Esophagus muscularis mucosa (tissue), 4 donors: Measurements from ENCODE around the gene CAPN11. TPM values are rescaled to one million over a fixed set of nuclear protein-coding genes. Genes with fewer than 3 reads are reported as not detected.

ENCODE experiments used
- DNase-seq: peaks from one replicate; pipeline ENCODE4 v3.0.0-alpha.2; 2017; ENCODE audit errors: extremely low spot score
- H3K27ac ChIP-seq, 4 donors: fragments of 200-600 bp; sonication (generic); replicated peaks in 1 of 4; 1 replicate in 3 of 4; 2 replicates in 1 of 4; pipeline ENCODE4 v1.5.1; 2016 to 2019; ENCODE audit warnings: mild to moderate bottlenecking in 1 of 4
- H3K27me3 ChIP-seq, 4 donors: fragments of 200-600 bp; sonication (generic); one replicate each; pipeline versions ENCODE4 v1.5.1 to v1.6.0; 2016 to 2019
- H3K36me3 ChIP-seq, 4 donors: fragments of 200-600 bp; sonication (generic); one replicate each; pipeline ENCODE4 v1.5.1; 2016 to 2019
- H3K4me1 ChIP-seq, 4 donors: fragments of 200-600 bp; sonication (generic); one replicate each; pipeline ENCODE4 v1.5.1; 2016 to 2019
- H3K4me3 ChIP-seq, 4 donors: fragments of 200-600 bp; sonication (generic); 1 replicate in 2 of 4; 2 replicates in 2 of 4; pipeline ENCODE4 v1.5.1; 2016 to 2019; ENCODE audit warnings: mild to moderate bottlenecking in 4 of 4, moderate library complexity in 1 of 4
- H3K9me3 ChIP-seq, 4 donors: fragments of 200-600 bp; sonication (generic); 1 replicate in 3 of 4; 2 replicates in 1 of 4; pipeline ENCODE4 v1.5.1; 2016 to 2019
- EP300 ChIP-seq: sonication (generic); formaldehyde crosslinking; IDR thresholded peaks from one replicate; pipeline ENCODE4 v1.6.1; 2017; ENCODE audit warnings: antibody characterized with exemption
- POLR2A ChIP-seq: fragments of 450-650 bp; IDR thresholded peaks from one replicate; pipeline ENCODE4 v1.6.1; 2017; ENCODE audit warnings: antibody characterized with exemption, moderate library complexity, mild to moderate bottlenecking, low read depth
- POLR2AphosphoS5 ChIP-seq, 2 donors: sonication (generic); formaldehyde crosslinking; IDR thresholded peaks; one replicate each; pipeline ENCODE4 v1.6.1; 2017; ENCODE audit warnings: antibody characterized with exemption in 2 of 2
- WGBS: methylation state at CpG from one replicate; pipeline ENCODE4 v1.1.5; 2018; 5-methylcytosine and 5-hydroxymethylcytosine counted together
- intact Hi-C: fragments of 100-400 bp; cut with DNase I; formaldehyde crosslinking; loops from one replicate; pipeline ENCODE4 v1.15.1; 2023
- total RNA-seq, 4 donors: library from RNA; depleted of rRNA; stranded (reverse); fragments of >200 nt; gene quantifications; one replicate each; pipeline versions ENCODE4 v1.1.0 to v1.2.1, GENCODE V29; 2016
- TF ChIP-seq, protein P1 (sequence below), 3 experiments: fragments of 200-600 bp in 2 of 3; fragments of 450-650 bp in 1 of 3; sonication (generic) in 2 of 3; IDR thresholded peaks; one replicate each; pipeline ENCODE4 v1.5.1; 2017 to 2019; ENCODE audit warnings: antibody characterized with exemption in 3 of 3, mild to moderate bottlenecking in 2 of 3, moderate library complexity in 1 of 3

Gene CAPN11
- total RNA-seq, 4 donors from 2014 or later = 0.39 to 0.83 (median 0.50) TPM; not detected in 1

DNA sequence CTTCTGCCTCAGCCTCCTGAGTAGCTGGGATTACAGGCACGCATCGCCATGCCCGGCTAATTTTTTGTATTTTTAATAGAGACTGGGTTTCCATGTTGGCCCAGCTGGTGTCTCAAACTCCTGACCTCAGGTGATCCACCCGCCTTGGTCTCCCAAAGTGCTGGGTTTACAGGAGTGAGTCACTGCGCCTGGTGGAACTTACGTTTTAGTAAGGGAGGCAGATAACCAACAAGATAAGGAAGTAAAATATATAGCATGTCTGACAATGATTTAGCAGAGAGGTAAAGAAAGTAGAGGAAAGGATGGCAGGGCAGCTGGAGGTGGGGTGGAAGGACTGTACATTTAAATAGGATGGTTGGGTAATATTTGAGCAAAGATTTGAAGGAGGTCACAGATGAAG is 45.3 kb downstream of the CAPN11 start:
- intact Hi-C loops = no loop called here
- no peak for DNase-seq
- peaks cover 0 to 18% (median 3%) of the 10 kb centered on the region in 4 donors for H3K4me1 ChIP-seq
- 90% methylated on average over 6 of the region's 6 CpGs for WGBS
- H3K4me3 ChIP-seq = no peak overlapping the region
- H3K27ac ChIP-seq = no peak overlapping the region
- no peaks in the 10 kb centered on the region for H3K36me3 ChIP-seq
- TF ChIP-seq, protein P1, sequence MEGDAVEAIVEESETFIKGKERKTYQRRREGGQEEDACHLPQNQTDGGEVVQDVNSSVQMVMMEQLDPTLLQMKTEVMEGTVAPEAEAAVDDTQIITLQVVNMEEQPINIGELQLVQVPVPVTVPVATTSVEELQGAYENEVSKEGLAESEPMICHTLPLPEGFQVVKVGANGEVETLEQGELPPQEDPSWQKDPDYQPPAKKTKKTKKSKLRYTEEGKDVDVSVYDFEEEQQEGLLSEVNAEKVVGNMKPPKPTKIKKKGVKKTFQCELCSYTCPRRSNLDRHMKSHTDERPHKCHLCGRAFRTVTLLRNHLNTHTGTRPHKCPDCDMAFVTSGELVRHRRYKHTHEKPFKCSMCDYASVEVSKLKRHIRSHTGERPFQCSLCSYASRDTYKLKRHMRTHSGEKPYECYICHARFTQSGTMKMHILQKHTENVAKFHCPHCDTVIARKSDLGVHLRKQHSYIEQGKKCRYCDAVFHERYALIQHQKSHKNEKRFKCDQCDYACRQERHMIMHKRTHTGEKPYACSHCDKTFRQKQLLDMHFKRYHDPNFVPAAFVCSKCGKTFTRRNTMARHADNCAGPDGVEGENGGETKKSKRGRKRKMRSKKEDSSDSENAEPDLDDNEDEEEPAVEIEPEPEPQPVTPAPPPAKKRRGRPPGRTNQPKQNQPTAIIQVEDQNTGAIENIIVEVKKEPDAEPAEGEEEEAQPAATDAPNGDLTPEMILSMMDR (IDR thresholded peaks at IDR 0.05) = no peak
- TF ChIP-seq POLR2AphosphoS5 (IDR thresholded peaks at IDR 0.05) (no peak), POLR2A (no peak), EP300 (no peak)
- no peaks in the 10 kb centered on the region for H3K9me3 ChIP-seq
- no peaks in the 10 kb centered on the region for H3K27me3 ChIP-seq

GRCh38 chr6:44207966-44208365 is 49.3 kb downstream of the CAPN11 start:
- intact Hi-C loops = no loop called here
- no peaks in the 10 kb centered on the region for H3K9me3 ChIP-seq
- H3K27me3 ChIP-seq = no peaks in the 10 kb centered on the region
- peaks cover 0 to 4% (median 2%) of the 10 kb centered on the region in 4 donors for H3K4me1 ChIP-seq
- no peaks in the 10 kb centered on the region for H3K36me3 ChIP-seq
- H3K4me3 ChIP-seq = no peak overlapping the region
- TF ChIP-seq EP300 = no peak
- no peak for DNase-seq
- no peak overlapping the region for H3K27ac ChIP-seq
- WGBS = 89% methylated on average over 6 of the region's 6 CpGs

DNA sequence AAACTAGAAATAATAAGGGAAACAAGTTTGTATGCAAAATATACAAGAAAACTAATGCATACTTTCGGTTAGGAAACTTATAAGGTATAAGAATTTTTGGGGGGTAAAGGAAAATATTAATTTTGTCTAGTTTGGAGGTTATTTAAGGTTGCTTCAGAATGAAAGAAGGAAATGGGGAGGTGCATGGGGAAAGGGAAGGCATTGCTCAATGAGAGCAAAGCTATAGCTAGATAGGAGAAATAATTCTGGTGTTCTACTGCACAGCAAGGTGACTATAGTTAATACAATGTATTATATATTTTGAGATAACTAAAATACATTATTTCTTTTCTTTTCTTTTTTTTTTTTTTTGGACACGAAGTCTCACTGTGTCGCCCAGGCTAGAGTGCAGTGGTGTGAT is 52.7 kb downstream of the CAPN11 start:
- DNase-seq = no peak
- no peaks in the 10 kb centered on the region for H3K36me3 ChIP-seq
- H3K27me3 ChIP-seq = no peaks in the 10 kb centered on the region
- H3K9me3 ChIP-seq = no peaks in the 10 kb centered on the region
- intact Hi-C loops = no loop called here
- no peak overlapping the region for H3K4me3 ChIP-seq
- no peak overlapping the region for H3K27ac ChIP-seq
- 86% methylated on average over 3 of the region's 3 CpGs for WGBS
- TF ChIP-seq POLR2A (no peak), EP300 (no peak), POLR2AphosphoS5 (IDR thresholded peaks at IDR 0.05) (no peak)
- TF ChIP-seq, protein P1 (IDR thresholded peaks at IDR 0.05) = no peak
- H3K4me1 ChIP-seq = peaks cover 0 to 5% (median 3%) of the 10 kb centered on the region in 4 donors

DNA sequence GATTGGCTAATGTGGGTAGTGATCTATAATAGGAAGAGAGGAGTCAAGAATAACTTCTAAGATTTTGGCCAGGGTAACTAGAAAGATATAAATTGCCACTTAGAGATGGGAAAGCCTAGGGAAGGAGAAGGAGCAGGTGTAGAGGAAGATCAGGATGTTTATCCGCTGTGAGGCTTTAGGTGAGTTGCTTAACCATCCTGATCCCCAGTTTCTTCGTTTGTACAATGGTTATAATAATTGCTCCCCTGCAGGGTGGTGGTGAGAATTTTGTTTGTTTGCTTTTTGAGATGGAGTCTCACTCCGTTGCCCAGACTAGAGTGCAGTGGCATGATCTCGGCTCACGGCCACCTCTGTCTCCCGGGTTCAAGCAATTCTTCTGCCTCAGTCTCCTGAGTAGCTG is 55.7 kb downstream of the CAPN11 start:
- TF ChIP-seq POLR2A = no peak
- TF ChIP-seq, protein P1 (IDR thresholded peaks at IDR 0.05) = no peak
- no peak for TF ChIP-seq EP300
- no peak for TF ChIP-seq POLR2AphosphoS5 (IDR thresholded peaks at IDR 0.05)
- Histone ChIP-seq H3K36me3 (no peaks in the 10 kb centered on the region), H3K4me1 (peaks cover 26 to 34% (median 34%) of the 10 kb centered on the region in 4 donors), H3K9me3 (no peaks in the 10 kb centered on the region), H3K27ac (no peak overlapping the region), H3K27me3 (no peaks in the 10 kb centered on the region), H3K4me3 (no peak overlapping the region)
- intact Hi-C loops = no loop called here
- WGBS = over 99% methylated on average over 6 of the region's 6 CpGs
- no peak for DNase-seq

GRCh38 chr6:44216677-44217331 is 58.2 kb downstream of the CAPN11 start, which contains the start of gene MYMX:
MYMX (plus strand) TSS chr6:44216926; CDS start chr6:44217472, 546 bp downstream.
- 20% methylated on average over 5 of the region's 7 CpGs for WGBS
- no peak for TF ChIP-seq EP300
- TF ChIP-seq, protein P1 (IDR thresholded peaks at IDR 0.05) = no peak
- TF ChIP-seq POLR2AphosphoS5 (IDR thresholded peaks at IDR 0.05) = no peak
- no peak for TF ChIP-seq POLR2A
- peaks cover 43 to 59% (median 59%) of the 10 kb centered on the region in 4 donors for H3K4me1 ChIP-seq
- H3K27me3 ChIP-seq = no peaks in the 10 kb centered on the region
- peak within 1 kb of the TSS; percentile 95 to 98 (median 96) for H3K27ac ChIP-seq
- no peaks in the 10 kb centered on the region for H3K36me3 ChIP-seq
- no peak for DNase-seq
- no peaks in the 10 kb centered on the region for H3K9me3 ChIP-seq
- H3K4me3 ChIP-seq = no peak within 1 kb of the TSS
- intact Hi-C loops = loop anchor here (5.0 kb wide), 1 partner anchor 40 kb away; no protein-coding TSS in a partner anchor
